ENCODE measurements around the gene EYS. TPM values are rescaled to one million over a fixed set of nuclear protein-coding genes. Genes with fewer than 3 reads are reported as not detected.

Gene EYS
- total RNA-seq, 6 experiments from 2014 or later = 0.18 TPM; not detected in 5

GRCh38 chr6:65059568-65059967 is 647.5 kb downstream of the EYS start:
- H3K4me1 Mint-ChIP-seq (ENCODE audit: low read depth) = no peaks in the 10 kb centered on the region
- TF ChIP-seq, protein P1, sequence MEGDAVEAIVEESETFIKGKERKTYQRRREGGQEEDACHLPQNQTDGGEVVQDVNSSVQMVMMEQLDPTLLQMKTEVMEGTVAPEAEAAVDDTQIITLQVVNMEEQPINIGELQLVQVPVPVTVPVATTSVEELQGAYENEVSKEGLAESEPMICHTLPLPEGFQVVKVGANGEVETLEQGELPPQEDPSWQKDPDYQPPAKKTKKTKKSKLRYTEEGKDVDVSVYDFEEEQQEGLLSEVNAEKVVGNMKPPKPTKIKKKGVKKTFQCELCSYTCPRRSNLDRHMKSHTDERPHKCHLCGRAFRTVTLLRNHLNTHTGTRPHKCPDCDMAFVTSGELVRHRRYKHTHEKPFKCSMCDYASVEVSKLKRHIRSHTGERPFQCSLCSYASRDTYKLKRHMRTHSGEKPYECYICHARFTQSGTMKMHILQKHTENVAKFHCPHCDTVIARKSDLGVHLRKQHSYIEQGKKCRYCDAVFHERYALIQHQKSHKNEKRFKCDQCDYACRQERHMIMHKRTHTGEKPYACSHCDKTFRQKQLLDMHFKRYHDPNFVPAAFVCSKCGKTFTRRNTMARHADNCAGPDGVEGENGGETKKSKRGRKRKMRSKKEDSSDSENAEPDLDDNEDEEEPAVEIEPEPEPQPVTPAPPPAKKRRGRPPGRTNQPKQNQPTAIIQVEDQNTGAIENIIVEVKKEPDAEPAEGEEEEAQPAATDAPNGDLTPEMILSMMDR (IDR thresholded peaks at IDR 0.05) = no peak
- no peak for DNase-seq

GRCh38 chr6:65055545-65055944 is 651.5 kb downstream of the EYS start:
- TF ChIP-seq, protein P1 (IDR thresholded peaks at IDR 0.05) = no peak
- H3K27ac Mint-ChIP-seq = no peak overlapping the region
- H3K4me1 Mint-ChIP-seq (ENCODE audit: low read depth) = no peaks in the 10 kb centered on the region
- no peaks in the 10 kb centered on the region for H3K36me3 Mint-ChIP-seq (ENCODE audit: low read depth)
- H3K27me3 Mint-ChIP-seq (ENCODE audit: insufficient read depth) = no peaks in the 10 kb centered on the region; the same call in 1 of the 2 replicates
- DNase-seq = no peak
- H3K9me3 Mint-ChIP-seq = peaks cover 20% of the 10 kb centered on the region
- no peak overlapping the region for H3K4me3 Mint-ChIP-seq

More at GRCh38 chr6:65059568-65059967, 647.5 kb downstream of the EYS start:
- H3K27me3 Mint-ChIP-seq (ENCODE audit: insufficient read depth) = no peaks in the 10 kb centered on the region; the same call in 1 of the 2 replicates
- no peak overlapping the region for H3K27ac Mint-ChIP-seq
- no peak overlapping the region for H3K4me3 Mint-ChIP-seq
- H3K36me3 Mint-ChIP-seq (ENCODE audit: low read depth) = no peaks in the 10 kb centered on the region
- peaks cover 20% of the 10 kb centered on the region for H3K9me3 Mint-ChIP-seq

- Mint-ChIP-seq H3K27me3 (ENCODE audit: insufficient read depth) (no peaks in the 10 kb centered on the region), H3K9me3 (peaks cover 11% of the 10 kb centered on the region), H3K4me1 (ENCODE audit: low read depth) (no peaks in the 10 kb centered on the region), H3K4me3 (no peak overlapping the region), H3K27ac (no peak overlapping the region), H3K36me3 (ENCODE audit: low read depth) (no peaks in the 10 kb centered on the region)
- DNase-seq = no peak
- TF ChIP-seq, protein P1 (IDR thresholded peaks at IDR 0.05) = no peak
Observed at GRCh38 chr6:65052626-65053025, 654.4 kb downstream of the EYS start.

GRCh38 chr6:65045801-65046200 is 661.2 kb downstream of the EYS start:
- H3K9me3 Mint-ChIP-seq = peaks cover 28% of the 10 kb centered on the region
- DNase-seq = no peak
- no peaks in the 10 kb centered on the region for H3K4me1 Mint-ChIP-seq (ENCODE audit: low read depth)
- no peaks in the 10 kb centered on the region; the same call in 1 of the 2 replicates for H3K27me3 Mint-ChIP-seq (ENCODE audit: insufficient read depth)
- no peak overlapping the region for H3K4me3 Mint-ChIP-seq
- no peak overlapping the region for H3K27ac Mint-ChIP-seq
- TF ChIP-seq, protein P1 (IDR thresholded peaks at IDR 0.05) = no peak
- no peaks in the 10 kb centered on the region for H3K36me3 Mint-ChIP-seq (ENCODE audit: low read depth)

- DNase-seq = no peak
- TF ChIP-seq, protein P1 (IDR thresholded peaks at IDR 0.05) = no peak
- H3K4me3 Mint-ChIP-seq = no peak overlapping the region
- H3K27ac Mint-ChIP-seq = no peak overlapping the region
- H3K36me3 Mint-ChIP-seq (ENCODE audit: low read depth) = no peaks in the 10 kb centered on the region
- H3K4me1 Mint-ChIP-seq (ENCODE audit: low read depth) = no peaks in the 10 kb centered on the region
- peaks cover 18% of the 10 kb centered on the region for H3K9me3 Mint-ChIP-seq
- H3K27me3 Mint-ChIP-seq (ENCODE audit: insufficient read depth) = no peaks in the 10 kb centered on the region
Observed at GRCh38 chr6:65014006-65014405, 693.0 kb downstream of the EYS start.

- Mint-ChIP-seq H3K27me3 (ENCODE audit: insufficient read depth) (no peaks in the 10 kb centered on the region), H3K4me1 (ENCODE audit: low read depth) (no peaks in the 10 kb centered on the region), H3K36me3 (ENCODE audit: low read depth) (no peaks in the 10 kb centered on the region; the same call in 1 of the 2 replicates), H3K4me3 (no peak overlapping the region), H3K9me3 (peaks cover 37% of the 10 kb centered on the region), H3K27ac (no peak overlapping the region)
- DNase-seq = no peak
- TF ChIP-seq, protein P1 (IDR thresholded peaks at IDR 0.05) = no peak
Observed at GRCh38 chr6:65006788-65007187, 700.2 kb downstream of the EYS start.

Data from HFFc6 (cell line).